H1 (cell line): ENCODE measurements around the gene RXFP1. TPM values are rescaled to one million over a fixed set of nuclear protein-coding genes. Genes with fewer than 3 reads are reported as not detected.
A peak's percentile ranks its signal among the peaks of the same experiment; 100 is the strongest.

Experiments
- BACH1 ChIP-seq: IDR thresholded peaks from 2 replicates; pipeline ENCODE4 v1.6.1; 2012; ENCODE audit warnings: low read length, improper control_type of control experiment
- BCL11A ChIP-seq, 2 experiments: IDR thresholded peaks; one replicate each; pipeline ENCODE4 v1.6.1; 2011; ENCODE audit warnings: low read depth in 2 of 2, low read length in 2 of 2, mild to moderate bottlenecking in 2 of 2
- CBX5 ChIP-seq: fragments of 300-800, 300-1000 bp; sonication (generic); IDR thresholded peaks from 2 replicates; pipeline ENCODE4 v1.7.1; 2016; ENCODE audit warnings: antibody characterized with exemption, low read length, low read depth
- FOSL1 ChIP-seq: IDR thresholded peaks from 2 replicates; pipeline ENCODE4 v1.6.1; 2011; ENCODE audit warnings: mild to moderate bottlenecking, low read depth, low read length, moderate library complexity; ENCODE audit not compliant: insufficient read depth
- HDAC2 ChIP-seq, 2 experiments: fragments of 300-600 bp in 1 of 2; sonication (generic) in 1 of 2; IDR thresholded peaks; 2 replicates each; pipeline ENCODE4 v1.6.1; 2011 to 2012; ENCODE audit warnings: low read depth in 2 of 2, low read length in 2 of 2, mild to moderate bottlenecking in 2 of 2, moderate library complexity in 2 of 2, borderline replicate concordance in 1 of 2, inconsistent platforms in 1 of 2
- JUN ChIP-seq: IDR thresholded peaks from 2 replicates; pipeline ENCODE4 v1.6.1; 2011; ENCODE audit warnings: low read depth, mild to moderate bottlenecking, improper control_type of control experiment, low read length
- KDM5A ChIP-seq: fragments of 200-600 bp; IDR thresholded peaks from 2 replicates; pipeline ENCODE4 v1.7.1; 2012; ENCODE audit warnings: mild to moderate bottlenecking, low read length, inconsistent platforms, mixed read lengths
- NRF1 ChIP-seq: IDR thresholded peaks from 2 replicates; pipeline ENCODE4 v1.6.1; 2011; ENCODE audit warnings: mild to moderate bottlenecking, low read depth, low read length, improper control_type of control experiment
- POLR2A ChIP-seq, 2 experiments: IDR thresholded peaks; 1 replicate in 1 of 2; 2 replicates in 1 of 2; pipeline ENCODE4 v1.6.1; 2011; ENCODE audit warnings: low read depth in 2 of 2, low read length in 2 of 2, mild to moderate bottlenecking in 2 of 2; ENCODE audit errors: control extremely low read depth in 1 of 2
- RBBP5 ChIP-seq: IDR thresholded peaks from 2 replicates; pipeline ENCODE4 v1.7.1; 2012; ENCODE audit warnings: low read depth, mild to moderate bottlenecking, inconsistent platforms, low read length, moderate library complexity, borderline replicate concordance
- RXRA ChIP-seq: IDR thresholded peaks from 2 replicates; pipeline ENCODE4 v1.6.1; 2011; ENCODE audit warnings: low read depth, mild to moderate bottlenecking, low read length, moderate library complexity; ENCODE audit not compliant: insufficient read depth
- SIN3A ChIP-seq, 2 experiments: IDR thresholded peaks in 1 of 2; conservative IDR thresholded peaks in 1 of 2; 2 replicates each; pipeline ENCODE4 v1.6.1; 2011 to 2012; ENCODE audit warnings: low read length in 2 of 2, improper control_type of control experiment in 1 of 2, low read depth in 1 of 2, mild to moderate bottlenecking in 1 of 2
- TAF1 ChIP-seq: IDR thresholded peaks from 2 replicates; pipeline ENCODE4 v1.6.1; 2011; ENCODE audit warnings: mild to moderate bottlenecking, low read depth, low read length
- polyA plus RNA-seq, 7 experiments: library from polyadenylated mRNA; depleted of rRNA in 3 of 7; stranded (reverse) in 5 of 7; unstranded in 2 of 7; fragments of >200 nt in 5 of 7; fragments of 200-250 nt in 2 of 7; gene quantifications; 1 replicate in 5 of 7; 2 replicates in 1 of 7; 4 replicates in 1 of 7; pipeline versions ENCODE4 v1.2.1 to v1.2.3, GENCODE V29; 2011 to 2013; ENCODE audit warnings: missing spikeins in 2 of 7, mixed read lengths in 2 of 7
- total RNA-seq: library from RNA; stranded (reverse); fragmentation: NEBNext Ultra II Directional; extraction: Animal tissue kit (Norgen Biotek cat#: 25700); gene quantifications from 2 replicates; pipeline ENCODE4 v1.2.1, GENCODE V29; 2021
- TF ChIP-seq, protein P1 (sequence below), 3 experiments: IDR thresholded peaks; 1 replicate in 2 of 3; 2 replicates in 1 of 3; pipeline versions ENCODE4 v1.5.1 to v1.6.1; 2011; ENCODE audit warnings: low read length in 3 of 3, mild to moderate bottlenecking in 3 of 3, inconsistent platforms in 2 of 3, low read depth in 1 of 3, moderate library complexity in 1 of 3; ENCODE audit not compliant: insufficient read depth in 1 of 3; ENCODE audit errors: control extremely low read depth in 1 of 3
- TF ChIP-seq, protein P2 (sequence below): IDR thresholded peaks from 2 replicates; pipeline ENCODE4 v1.6.1; 2011; ENCODE audit warnings: low read depth, mild to moderate bottlenecking, low read length; ENCODE audit not compliant: insufficient read depth
- TF ChIP-seq, protein P3 (sequence below): IDR thresholded peaks from 2 replicates; pipeline ENCODE4 v1.6.1; 2012; ENCODE audit warnings: inconsistent platforms

The RXFP1 gene
- total and polyA plus RNA-seq, 2 of the 8 experiments (the other 6 are each of a cell fraction or from before 2014, with no cell fraction given), result 0.14 to 0.56 TPM

- peak; percentile 81 for TF ChIP-seq NRF1
- TF ChIP-seq, protein P1, sequence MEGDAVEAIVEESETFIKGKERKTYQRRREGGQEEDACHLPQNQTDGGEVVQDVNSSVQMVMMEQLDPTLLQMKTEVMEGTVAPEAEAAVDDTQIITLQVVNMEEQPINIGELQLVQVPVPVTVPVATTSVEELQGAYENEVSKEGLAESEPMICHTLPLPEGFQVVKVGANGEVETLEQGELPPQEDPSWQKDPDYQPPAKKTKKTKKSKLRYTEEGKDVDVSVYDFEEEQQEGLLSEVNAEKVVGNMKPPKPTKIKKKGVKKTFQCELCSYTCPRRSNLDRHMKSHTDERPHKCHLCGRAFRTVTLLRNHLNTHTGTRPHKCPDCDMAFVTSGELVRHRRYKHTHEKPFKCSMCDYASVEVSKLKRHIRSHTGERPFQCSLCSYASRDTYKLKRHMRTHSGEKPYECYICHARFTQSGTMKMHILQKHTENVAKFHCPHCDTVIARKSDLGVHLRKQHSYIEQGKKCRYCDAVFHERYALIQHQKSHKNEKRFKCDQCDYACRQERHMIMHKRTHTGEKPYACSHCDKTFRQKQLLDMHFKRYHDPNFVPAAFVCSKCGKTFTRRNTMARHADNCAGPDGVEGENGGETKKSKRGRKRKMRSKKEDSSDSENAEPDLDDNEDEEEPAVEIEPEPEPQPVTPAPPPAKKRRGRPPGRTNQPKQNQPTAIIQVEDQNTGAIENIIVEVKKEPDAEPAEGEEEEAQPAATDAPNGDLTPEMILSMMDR (IDR thresholded peaks at IDR 0.05; ENCODE audit: control extremely low read depth in 1 of 3, insufficient read depth in 1 of 3, low read depth in 1 of 3, low read length in 3 of 3), result peak; percentile 36 to 69 (median 60)
- 0 out of 2 replicates have a peak, but pooled peaks have one; percentile 11 for TF ChIP-seq RXRA
- TF ChIP-seq TAF1, result peak; percentile 73; the same call in 1 of the 2 replicates
- 0 out of 2 replicates have a peak, but pooled peaks have one; percentile 50 for TF ChIP-seq JUN
- no peak for TF ChIP-seq BCL11A (IDR thresholded peaks at IDR 0.05; ENCODE audit: low read depth in 2 of 2, low read length in 2 of 2)
- TF ChIP-seq RBBP5, result peak; percentile 57; the same call in 1 of the 2 replicates
- TF ChIP-seq BACH1, result no peak
- TF ChIP-seq, protein P2, sequence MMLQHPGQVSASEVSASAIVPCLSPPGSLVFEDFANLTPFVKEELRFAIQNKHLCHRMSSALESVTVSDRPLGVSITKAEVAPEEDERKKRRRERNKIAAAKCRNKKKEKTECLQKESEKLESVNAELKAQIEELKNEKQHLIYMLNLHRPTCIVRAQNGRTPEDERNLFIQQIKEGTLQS, result peak; percentile 94
- TF ChIP-seq HDAC2 (IDR thresholded peaks at IDR 0.05; ENCODE audit: borderline replicate concordance in 1 of 2, low read depth in 2 of 2, low read length in 2 of 2), result peak; percentile 37 to 78; a peak in 2 of 4 replicates
- TF ChIP-seq, protein P3, sequence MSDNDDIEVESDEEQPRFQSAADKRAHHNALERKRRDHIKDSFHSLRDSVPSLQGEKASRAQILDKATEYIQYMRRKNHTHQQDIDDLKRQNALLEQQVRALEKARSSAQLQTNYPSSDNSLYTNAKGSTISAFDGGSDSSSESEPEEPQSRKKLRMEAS, result peak; percentile 83
- TF ChIP-seq FOSL1, result no peak
- TF ChIP-seq SIN3A (conservative IDR thresholded peaks at IDR 0.05 in 1 of 2, IDR thresholded peaks at IDR 0.05 in 1 of 2; ENCODE audit: low read depth in 1 of 2, low read length in 2 of 2), result peak; percentile 78; a peak in 2 of 4 replicates
- no peak for TF ChIP-seq CBX5
- no peak for TF ChIP-seq KDM5A
- peak in 1 of 2 experiments; percentile 65; a peak in 2 of 3 replicates for TF ChIP-seq POLR2A (IDR thresholded peaks at IDR 0.05; ENCODE audit: control extremely low read depth in 1 of 2, low read depth in 2 of 2, low read length in 2 of 2)
Measured at GRCh38 chr4:158671915-158672806, 150.5 kb downstream of the RXFP1 start, which contains the start of gene ETFDH (continued).
